GM18909 (cell line): Measurements from ENCODE around the gene LCP2.

Source experiments
- ATAC-seq: cut with Tn5 transposase; IDR thresholded peaks from one replicate; pipeline ENCODE4 v1.9.1; 2021; ENCODE audit warnings: mild to moderate bottlenecking; ENCODE audit not compliant: unreplicated experiment, poor library complexity

The LCP2 gene

GRCh38 chr5:170278611-170279458 is 18.7 kb downstream of the LCP2 start:
- ATAC-seq, result peak; percentile 91

GRCh38 chr5:170277867-170278281 is 19.7 kb downstream of the LCP2 start:
- ATAC-seq, result no peak

- ATAC-seq, result no peak
Observed at GRCh38 chr5:170276140-170276539, 21.4 kb downstream of the LCP2 start.

- no peak for ATAC-seq
Observed at GRCh38 chr5:170275376-170275994, 22.1 kb downstream of the LCP2 start.

- no peak for ATAC-seq
Observed at GRCh38 chr5:170273968-170274710, 23.4 kb downstream of the LCP2 start.

- ATAC-seq, result no peak
Observed at GRCh38 chr5:170270293-170271069, 27.1 kb downstream of the LCP2 start.

GRCh38 chr5:170269579-170269978 is 28.0 kb downstream of the LCP2 start:
- ATAC-seq, result no peak

GRCh38 chr5:170268884-170269283 is 28.7 kb downstream of the LCP2 start:
- no peak for ATAC-seq

GRCh38 chr5:170268153-170268689 is 29.4 kb downstream of the LCP2 start:
- no peak for ATAC-seq

GRCh38 chr5:170267431-170268152 is 30.0 kb downstream of the LCP2 start:
- ATAC-seq, result peak; percentile 90

GRCh38 chr5:170266570-170267381 is 30.8 kb downstream of the LCP2 start:
- no peak for ATAC-seq

GRCh38 chr5:170265522-170265921 is 32.1 kb downstream of the LCP2 start:
- ATAC-seq, result no peak

GRCh38 chr5:170263906-170264305 is 33.7 kb downstream of the LCP2 start:
- no peak for ATAC-seq

GRCh38 chr5:170262061-170263045 is 35.2 kb downstream of the LCP2 start:
- no peak for ATAC-seq

- no peak for ATAC-seq
Observed at GRCh38 chr5:170261528-170262043, 36.0 kb downstream of the LCP2 start.

- no peak for ATAC-seq
Observed at GRCh38 chr5:170257370-170257769, 40.2 kb downstream of the LCP2 start.

- ATAC-seq, result no peak
Observed at GRCh38 chr5:170256571-170256970, 41.0 kb downstream of the LCP2 start.
